Panc1 (cell line): ENCODE data around the gene CCS. TPM values are rescaled to one million over a fixed set of nuclear protein-coding genes. Genes with fewer than 3 reads are reported as not detected.

Source experiments
- ATAC-seq: fragments of 200-7000 bp; cut with Tn5 transposase; 2 replicates; pipeline ENCODE4 v1.9.1; 2020; ENCODE audit warnings: mild to moderate bottlenecking, moderate library complexity
- BruUV-seq: library from RNA; stranded (reverse); fragments of 400-500 nt; replicated peaks from 2 replicates; lab custom pipeline; 2021; lab: Mats Ljungman, UMichigan
- CTCF ChIA-PET: fragments of 300-600 bp; sonication (Branson Sonifier 250); formaldehyde crosslinking; loops from one replicate; lab custom pipeline; 2022; ENCODE audit warnings: antibody characterized with exemption; lab: Charles Lee
- POLR2A ChIA-PET: fragments of 300-600 bp; sonication (Branson Sonifier 250); formaldehyde crosslinking; loops from one replicate; lab custom pipeline; 2022; ENCODE audit warnings: antibody characterized with exemption; lab: Charles Lee
- DNase-seq: peaks from one replicate; pipeline ENCODE4 v3.0.0-alpha.2; 2010; ENCODE audit warnings: low read depth, low spot score
- H3K27ac ChIP-seq: 2 replicates; pipeline ENCODE4 v1.5.1; 2011; ENCODE audit warnings: mild to moderate bottlenecking, low read length, inconsistent platforms
- H3K27me3 ChIP-seq: fragments of 200-500 bp; sonication (Bioruptor generic); 2 replicates; pipeline ENCODE4 v1.6.0; 2014; ENCODE audit warnings: low read length, inconsistent platforms; ENCODE audit not compliant: control insufficient read depth, insufficient read depth
- H3K36me3 ChIP-seq: fragments of 200-500 bp; sonication (Bioruptor generic); 2 replicates; pipeline ENCODE4 v1.5.1; 2014; ENCODE audit warnings: inconsistent platforms, mild to moderate bottlenecking, low read length, moderate library complexity; ENCODE audit not compliant: control insufficient read depth, insufficient read depth
- H3K4me1 ChIP-seq: 2 replicates; pipeline ENCODE4 v1.5.1; 2011; ENCODE audit warnings: inconsistent platforms, mild to moderate bottlenecking, low read length, moderate library complexity; ENCODE audit not compliant: control insufficient read depth, insufficient read depth
- H3K4me3 ChIP-seq, 2 experiments: 2 replicates each; pipeline ENCODE4 v1.5.1; 2011 to 2012; ENCODE audit warnings: low read depth in 2 of 2, low read length in 2 of 2, mild to moderate bottlenecking in 2 of 2, inconsistent platforms in 1 of 2, moderate library complexity in 1 of 2
- H3K9me3 ChIP-seq: fragments of 200-500 bp; sonication (Bioruptor generic); 2 replicates; pipeline ENCODE4 v1.5.1; 2014; ENCODE audit warnings: low read depth, mild to moderate bottlenecking, inconsistent platforms, low read length, moderate library complexity; ENCODE audit not compliant: control insufficient read depth, insufficient read depth
- POLR2AphosphoS5 ChIP-seq: IDR thresholded peaks from 2 replicates; pipeline ENCODE4 v1.6.1; 2012; ENCODE audit warnings: mild to moderate bottlenecking, low read depth, low read length, moderate library complexity
- SIN3A ChIP-seq: IDR thresholded peaks from 2 replicates; pipeline ENCODE4 v1.6.1; 2012; ENCODE audit warnings: low read depth, mild to moderate bottlenecking, low read length, moderate library complexity, borderline replicate concordance; ENCODE audit not compliant: insufficient read depth
- TCF7L2 ChIP-seq: IDR thresholded peaks from 2 replicates; pipeline ENCODE4 v1.6.1; 2011; ENCODE audit warnings: mild to moderate bottlenecking, low read depth, low read length, inconsistent platforms
- in situ Hi-C: cut with HindIII; loops from 2 replicates; pipeline ENCODE4 v1.10.0; 2016; ENCODE audit warnings: low sequenced_read_pairs, low pct_unique_long_range_greater_than_20kb
- intact Hi-C: fragments of 100-400 bp; cut with micrococcal nuclease; formaldehyde crosslinking; loops from one replicate; pipeline ENCODE4 v1.10.0; 2022; ENCODE audit not compliant: unreplicated experiment
- total RNA-seq: library from RNA; stranded (reverse); gene quantifications from one replicate; pipeline ENCODE4 v1.2.1, GENCODE V29; 2021; ENCODE audit not compliant: unreplicated experiment
- TF ChIP-seq, protein P1 (sequence below): fragments of 450-650 bp; IDR thresholded peaks from 2 replicates; pipeline ENCODE4 v1.5.1; 2017; ENCODE audit warnings: mild to moderate bottlenecking
- TF ChIP-seq, protein P2 (sequence below), 2 experiments: IDR thresholded peaks; 2 replicates each; pipeline ENCODE4 v1.6.1; 2011 to 2012; ENCODE audit warnings: low read depth in 2 of 2, control low read depth in 1 of 2, low read length in 1 of 2, mild to moderate bottlenecking in 1 of 2, moderate library complexity in 1 of 2; ENCODE audit not compliant: insufficient read depth in 1 of 2

Gene CCS
- total RNA-seq, 1 experiment from 2014 or later: 55.3 TPM

DNA sequence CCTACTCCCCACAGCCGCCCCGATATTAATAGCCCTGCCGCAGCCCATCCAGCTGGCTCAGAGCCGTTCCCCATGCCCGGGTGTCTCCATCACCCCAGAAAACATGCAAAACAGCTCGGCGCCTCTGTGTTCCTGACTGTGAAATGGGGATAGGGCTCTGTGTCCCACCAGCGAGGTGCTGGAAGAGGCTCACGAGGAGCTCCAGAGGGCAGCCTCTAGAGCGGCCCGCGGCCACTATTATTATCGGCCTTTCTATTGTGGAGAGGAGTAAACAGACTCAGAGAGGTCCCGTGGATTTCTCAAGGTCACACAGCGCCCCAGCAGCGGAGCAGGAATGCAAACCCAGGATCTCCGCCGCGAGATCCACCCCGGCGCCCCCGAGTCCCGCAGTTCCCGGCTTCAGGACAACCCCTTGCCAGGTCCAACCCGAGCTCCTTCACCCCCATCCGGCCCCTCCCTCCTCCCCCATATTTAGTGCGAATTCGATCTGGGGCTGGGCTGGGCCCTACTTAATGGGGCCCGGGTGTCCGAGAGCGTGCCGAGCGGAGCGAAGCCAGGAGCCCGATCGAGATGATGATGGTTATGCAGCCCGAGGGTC is 46.5 kb upstream of the CCS start, which contains the start of gene ACTN3:
TSS of gene ACTN3 (plus strand) at position 536 of the 598 bp plus-strand sequence. CDS start at position 571, 35 bp downstream.
- no peaks in the 10 kb centered on the region for H3K27me3 ChIP-seq
- no peaks in the 10 kb centered on the region for H3K36me3 ChIP-seq
- H3K27ac ChIP-seq: peak within 1 kb of the TSS; percentile 83
- ChIA-PET POLR2A (interaction anchor here (0.5 to 1.0 kb wide), 4 partner anchors 9 to 30 kb away, joined by 3 to 5 read pairs (median 4); no protein-coding TSS in a partner anchor), CTCF (interaction anchor here (0.6 kb wide), 2 partner anchors 80 to 138 kb away, joined by 4 to 6 read pairs; partner anchors contain the start of gene PELI3)
- DNase-seq (no peak), ATAC-seq (peak; percentile 11)
- in situ Hi-C loops (no loop called here), intact Hi-C loops (no loop called here)
- H3K4me1 ChIP-seq: peaks cover 9% of the 10 kb centered on the region
- BruUV-seq: no TSS peak
- TF ChIP-seq SIN3A (no peak), POLR2AphosphoS5 (no peak), TCF7L2 (no peak)
- TF ChIP-seq, protein P1, sequence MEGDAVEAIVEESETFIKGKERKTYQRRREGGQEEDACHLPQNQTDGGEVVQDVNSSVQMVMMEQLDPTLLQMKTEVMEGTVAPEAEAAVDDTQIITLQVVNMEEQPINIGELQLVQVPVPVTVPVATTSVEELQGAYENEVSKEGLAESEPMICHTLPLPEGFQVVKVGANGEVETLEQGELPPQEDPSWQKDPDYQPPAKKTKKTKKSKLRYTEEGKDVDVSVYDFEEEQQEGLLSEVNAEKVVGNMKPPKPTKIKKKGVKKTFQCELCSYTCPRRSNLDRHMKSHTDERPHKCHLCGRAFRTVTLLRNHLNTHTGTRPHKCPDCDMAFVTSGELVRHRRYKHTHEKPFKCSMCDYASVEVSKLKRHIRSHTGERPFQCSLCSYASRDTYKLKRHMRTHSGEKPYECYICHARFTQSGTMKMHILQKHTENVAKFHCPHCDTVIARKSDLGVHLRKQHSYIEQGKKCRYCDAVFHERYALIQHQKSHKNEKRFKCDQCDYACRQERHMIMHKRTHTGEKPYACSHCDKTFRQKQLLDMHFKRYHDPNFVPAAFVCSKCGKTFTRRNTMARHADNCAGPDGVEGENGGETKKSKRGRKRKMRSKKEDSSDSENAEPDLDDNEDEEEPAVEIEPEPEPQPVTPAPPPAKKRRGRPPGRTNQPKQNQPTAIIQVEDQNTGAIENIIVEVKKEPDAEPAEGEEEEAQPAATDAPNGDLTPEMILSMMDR: no peak
- TF ChIP-seq, protein P2, sequence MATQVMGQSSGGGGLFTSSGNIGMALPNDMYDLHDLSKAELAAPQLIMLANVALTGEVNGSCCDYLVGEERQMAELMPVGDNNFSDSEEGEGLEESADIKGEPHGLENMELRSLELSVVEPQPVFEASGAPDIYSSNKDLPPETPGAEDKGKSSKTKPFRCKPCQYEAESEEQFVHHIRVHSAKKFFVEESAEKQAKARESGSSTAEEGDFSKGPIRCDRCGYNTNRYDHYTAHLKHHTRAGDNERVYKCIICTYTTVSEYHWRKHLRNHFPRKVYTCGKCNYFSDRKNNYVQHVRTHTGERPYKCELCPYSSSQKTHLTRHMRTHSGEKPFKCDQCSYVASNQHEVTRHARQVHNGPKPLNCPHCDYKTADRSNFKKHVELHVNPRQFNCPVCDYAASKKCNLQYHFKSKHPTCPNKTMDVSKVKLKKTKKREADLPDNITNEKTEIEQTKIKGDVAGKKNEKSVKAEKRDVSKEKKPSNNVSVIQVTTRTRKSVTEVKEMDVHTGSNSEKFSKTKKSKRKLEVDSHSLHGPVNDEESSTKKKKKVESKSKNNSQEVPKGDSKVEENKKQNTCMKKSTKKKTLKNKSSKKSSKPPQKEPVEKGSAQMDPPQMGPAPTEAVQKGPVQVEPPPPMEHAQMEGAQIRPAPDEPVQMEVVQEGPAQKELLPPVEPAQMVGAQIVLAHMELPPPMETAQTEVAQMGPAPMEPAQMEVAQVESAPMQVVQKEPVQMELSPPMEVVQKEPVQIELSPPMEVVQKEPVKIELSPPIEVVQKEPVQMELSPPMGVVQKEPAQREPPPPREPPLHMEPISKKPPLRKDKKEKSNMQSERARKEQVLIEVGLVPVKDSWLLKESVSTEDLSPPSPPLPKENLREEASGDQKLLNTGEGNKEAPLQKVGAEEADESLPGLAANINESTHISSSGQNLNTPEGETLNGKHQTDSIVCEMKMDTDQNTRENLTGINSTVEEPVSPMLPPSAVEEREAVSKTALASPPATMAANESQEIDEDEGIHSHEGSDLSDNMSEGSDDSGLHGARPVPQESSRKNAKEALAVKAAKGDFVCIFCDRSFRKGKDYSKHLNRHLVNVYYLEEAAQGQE (IDR thresholded peaks at IDR 0.05; ENCODE audit: insufficient read depth in 1 of 2, low read depth in 2 of 2, low read length in 1 of 2): no peak
- no peaks in the 10 kb centered on the region for H3K9me3 ChIP-seq
- peak within 1 kb of the TSS; percentile 87 to 92 for H3K4me3 ChIP-seq

DNA sequence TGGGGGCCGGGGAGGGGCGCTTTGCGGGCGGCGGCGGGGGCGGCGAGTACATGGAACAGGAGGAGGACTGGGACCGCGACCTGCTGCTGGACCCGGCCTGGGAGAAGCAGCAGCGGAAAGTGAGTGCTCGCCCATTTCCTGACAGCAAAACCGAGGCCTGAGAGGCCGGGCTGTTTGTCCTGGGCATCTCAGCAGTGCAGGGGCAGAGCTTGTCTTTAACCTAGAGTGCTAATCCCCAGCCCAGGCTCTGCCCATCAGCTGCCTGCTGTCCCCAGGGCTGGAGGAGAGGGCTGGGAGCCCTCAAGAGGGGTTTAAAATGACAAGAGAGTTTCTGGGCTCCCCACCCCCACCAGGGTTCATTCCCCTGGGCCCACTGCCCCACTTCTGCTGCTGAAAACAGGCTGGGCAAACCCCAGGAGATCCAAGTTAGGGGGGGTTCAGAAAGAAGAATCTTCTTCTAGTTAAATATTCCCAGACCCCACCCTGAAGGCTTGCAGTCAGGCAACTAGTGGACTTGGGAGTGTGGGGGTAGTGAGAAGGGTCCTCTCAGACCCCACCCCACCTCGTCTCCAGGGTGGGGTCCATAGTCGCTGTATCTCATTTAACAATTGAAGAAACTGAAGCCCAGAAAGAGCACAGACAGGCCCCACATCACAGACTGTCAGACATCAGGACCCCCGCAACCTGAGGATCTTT is 45.9 kb upstream of the CCS start:
- CTCF ChIA-PET: interaction anchor here (0.6 kb wide), 1 partner anchor 72 kb away, joined by 5 read pairs; no protein-coding TSS in a partner anchor

More for the DNA sequence above, 45.9 kb upstream of the CCS start:
- Histone ChIP-seq H3K27ac (no peak overlapping the region), H3K36me3 (no peaks in the 10 kb centered on the region), H3K4me3 (peak overlapping the region; percentile 87 to 92; a peak in 3 of 4 replicates), H3K9me3 (no peaks in the 10 kb centered on the region), H3K4me1 (peaks cover 9% of the 10 kb centered on the region), H3K27me3 (no peaks in the 10 kb centered on the region)
- BruUV-seq: no TSS peak
- ATAC-seq (no peak), DNase-seq (no peak)
- POLR2A ChIA-PET: no interaction called here
- TF ChIP-seq, protein P1: no peak
- TF ChIP-seq POLR2AphosphoS5 (no peak), TCF7L2 (no peak), SIN3A (no peak)
- TF ChIP-seq, protein P2 (IDR thresholded peaks at IDR 0.05; ENCODE audit: insufficient read depth in 1 of 2, low read depth in 2 of 2, low read length in 1 of 2): no peak
- in situ Hi-C loops (no loop called here), intact Hi-C loops (no loop called here)
